GM10847 (cell line): ENCODE results near the gene CLK1.

Source experiments
- POLR2A ChIP-seq: IDR thresholded peaks from 2 replicates; pipeline ENCODE4 v1.6.1; 2011; ENCODE audit not compliant: insufficient read length; ENCODE audit errors: extremely low read depth

Gene CLK1

DNA sequence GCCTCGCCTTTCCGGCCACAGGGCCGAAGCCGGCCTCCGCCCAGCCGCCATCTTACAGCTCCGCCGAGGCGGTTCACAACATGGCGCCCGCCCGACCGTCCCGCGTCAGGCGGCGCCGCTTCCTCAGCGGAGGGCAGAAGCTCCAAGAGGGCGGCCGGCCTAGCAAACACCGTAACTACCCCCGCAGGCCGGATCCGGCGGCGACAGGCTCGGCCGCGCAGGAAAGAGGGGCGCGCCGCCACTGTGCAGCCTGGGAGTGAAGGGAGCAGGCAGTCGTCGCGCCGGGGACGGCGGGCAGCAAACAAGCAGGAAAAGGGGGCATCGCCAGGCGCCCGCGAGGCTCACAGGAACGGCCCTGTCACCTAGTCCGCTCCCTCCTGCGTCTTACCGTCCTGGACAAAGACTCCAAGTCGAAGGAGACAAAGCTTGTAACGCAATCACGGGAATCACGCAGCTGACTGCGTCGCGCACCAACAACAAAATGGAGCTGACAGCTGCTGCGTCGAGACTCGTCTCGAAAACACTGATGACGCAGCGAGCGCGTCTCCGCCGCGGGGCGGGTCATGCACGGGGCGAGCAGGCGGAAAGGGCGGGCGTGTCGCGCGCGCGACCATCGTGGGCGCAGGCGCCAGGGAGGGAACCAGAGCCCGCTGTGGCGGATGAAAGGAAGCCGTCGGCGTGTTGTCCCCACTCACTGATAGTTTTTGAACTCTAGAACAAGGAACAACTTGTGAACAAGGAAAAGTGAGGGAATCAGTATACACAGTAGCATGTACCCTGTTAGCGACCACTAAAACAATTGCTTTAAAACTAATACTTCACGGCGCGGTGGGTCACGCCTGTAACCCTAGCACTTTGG, at the start of gene CLK1:
Gene CLK1 (minus strand): TSS at position 483 of the 859 bp plus-strand sequence. CDS start 2,796 bp downstream, outside the sequence.
- TF ChIP-seq POLR2A = peak; percentile 98

DNA sequence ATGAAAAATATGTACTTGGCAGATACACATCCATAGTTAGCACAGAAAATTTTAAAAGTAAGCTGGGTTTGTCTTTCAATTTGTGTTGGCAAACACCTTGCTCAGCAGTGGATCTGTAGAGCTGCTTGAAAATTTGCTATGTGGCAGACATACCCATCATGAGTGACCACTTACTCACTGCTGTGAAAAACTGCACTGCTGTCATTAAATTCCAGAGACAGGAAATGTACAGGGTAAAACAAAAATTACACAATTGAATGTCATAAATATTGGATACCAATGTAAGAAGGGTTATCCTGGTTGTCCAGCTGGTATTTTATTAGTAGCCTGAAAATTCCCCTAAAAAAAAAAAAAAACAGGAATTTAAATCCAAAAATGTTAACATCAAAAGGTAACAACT, 49.2 kb upstream of the CLK1 start:
- no peak for TF ChIP-seq POLR2A

GRCh38 chr2:200909958-200910357, 45.5 kb upstream of the CLK1 start:
- TF ChIP-seq POLR2A = no peak

DNA sequence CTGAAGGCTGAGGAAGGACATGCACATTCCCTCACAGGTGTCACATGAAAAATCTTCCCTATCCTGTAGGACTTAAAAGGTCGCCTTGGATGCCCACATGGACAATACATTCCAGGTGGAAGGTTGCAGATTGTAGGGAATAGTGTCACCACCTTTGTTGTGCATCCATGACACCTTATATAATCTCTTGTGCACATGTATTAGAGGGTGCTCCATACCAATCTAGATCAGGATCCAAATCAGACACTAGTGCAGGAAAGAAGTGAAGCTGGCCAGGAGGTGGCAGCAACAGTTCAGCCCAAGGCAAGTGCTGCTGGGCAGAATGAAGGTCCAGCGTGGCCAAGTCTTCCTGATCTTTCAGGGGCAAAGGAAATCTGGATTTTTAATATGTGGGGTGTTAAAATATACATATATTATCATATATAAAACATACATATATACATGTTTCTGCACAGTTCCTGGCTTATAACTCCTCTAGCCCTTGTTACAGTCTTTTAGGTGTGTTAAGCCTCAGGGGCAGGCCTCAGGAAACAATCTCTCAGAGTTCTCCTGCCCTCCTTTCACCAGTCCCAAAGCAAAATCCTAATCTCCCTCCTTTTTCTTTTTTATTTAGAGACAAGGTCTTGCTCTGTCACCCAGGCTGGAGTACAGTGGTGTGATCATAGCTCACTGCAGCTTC, 41.3 kb upstream of the CLK1 start:
- no peak for TF ChIP-seq POLR2A

DNA sequence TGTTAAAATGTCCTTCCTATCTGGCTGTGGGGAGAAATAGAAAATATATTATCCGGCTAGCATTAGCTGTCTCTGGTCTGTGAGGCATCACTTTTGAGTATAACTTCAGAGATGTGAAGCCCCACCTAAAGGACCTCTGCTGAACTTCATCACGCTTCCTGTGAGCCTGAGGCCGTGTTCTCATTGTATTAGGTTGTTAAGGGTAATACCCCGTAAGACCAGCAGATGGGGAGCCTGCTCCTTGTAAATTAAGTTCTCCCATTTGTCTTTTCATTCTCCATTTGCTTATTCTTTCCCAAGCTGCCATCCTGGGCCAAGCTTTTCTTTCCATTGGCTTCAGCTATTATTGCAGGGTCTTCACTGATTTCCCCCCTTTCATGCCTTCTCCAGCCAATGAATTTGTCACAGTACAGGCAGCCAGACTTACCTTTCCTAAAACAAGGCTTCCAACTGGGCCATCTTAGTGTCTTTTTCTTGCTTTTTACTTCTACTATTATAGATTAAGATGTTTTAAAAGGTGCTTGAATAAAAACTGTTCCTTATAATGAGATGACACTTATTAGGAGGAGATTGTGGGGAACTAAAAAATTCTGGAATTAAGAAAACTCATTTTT, 37.1 kb upstream of the CLK1 start:
- no peak for TF ChIP-seq POLR2A

DNA sequence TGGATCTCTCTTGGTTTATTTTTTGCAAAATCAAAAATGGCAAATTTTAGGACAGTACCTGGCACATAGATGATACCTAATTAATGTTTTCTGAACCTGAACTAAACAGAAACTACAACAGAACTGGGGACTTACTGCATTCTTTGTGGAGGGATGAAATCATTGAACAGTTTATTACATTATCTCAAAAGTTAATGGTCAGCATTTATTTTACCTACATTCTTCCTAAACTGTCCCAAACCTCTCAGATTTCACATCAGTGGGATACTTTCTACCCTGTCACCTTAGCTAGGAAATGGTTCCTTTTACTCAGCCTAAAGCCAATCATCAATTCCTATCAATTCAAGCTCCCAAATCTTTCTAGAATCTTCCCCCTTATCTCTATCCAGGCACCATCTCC, 35.0 kb upstream of the CLK1 start:
- no peak for TF ChIP-seq POLR2A

- peak; percentile 57 for TF ChIP-seq POLR2A
These were observed 24.5 kb upstream of the CLK1 start, which contains the start of the genes NIF3L1 and PPIL3 for GRCh38 chr2:200888704-200889625. Gene NIF3L1, plus strand, starts transcription at chr2:200889371. Its CDS starts 2,573 bp downstream, at chr2:200891944. Gene PPIL3, minus strand, starts transcription at chr2:200889077. Its CDS starts 1,462 bp downstream, at chr2:200887615.

GRCh38 chr2:200878289-200878880, 13.9 kb upstream of the CLK1 start:
- no peak for TF ChIP-seq POLR2A

GRCh38 chr2:200877443-200877842, 13.0 kb upstream of the CLK1 start:
- TF ChIP-seq POLR2A = no peak

- TF ChIP-seq POLR2A = no peak
These were observed 9.1 kb upstream of the CLK1 start for GRCh38 chr2:200873560-200873959.

DNA sequence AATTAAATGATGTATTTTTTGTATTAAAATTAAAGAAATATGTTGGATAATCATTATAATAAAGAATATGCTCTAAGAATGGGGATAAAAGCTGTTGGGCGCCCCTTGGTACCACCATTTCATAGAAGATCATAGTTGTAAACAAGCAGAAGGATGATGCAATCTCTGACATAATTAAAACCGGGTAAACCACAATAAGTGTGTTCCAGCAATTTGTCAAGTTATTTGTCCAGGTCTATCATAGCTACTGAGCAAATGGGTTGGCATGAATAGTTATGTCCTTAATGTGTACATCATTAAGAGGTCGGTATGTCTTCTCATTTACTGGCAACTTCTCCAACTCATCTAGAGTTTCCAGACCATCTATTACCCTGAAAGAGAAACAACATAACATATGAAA, 6.7 kb upstream of the CLK1 start:
- TF ChIP-seq POLR2A = no peak

DNA sequence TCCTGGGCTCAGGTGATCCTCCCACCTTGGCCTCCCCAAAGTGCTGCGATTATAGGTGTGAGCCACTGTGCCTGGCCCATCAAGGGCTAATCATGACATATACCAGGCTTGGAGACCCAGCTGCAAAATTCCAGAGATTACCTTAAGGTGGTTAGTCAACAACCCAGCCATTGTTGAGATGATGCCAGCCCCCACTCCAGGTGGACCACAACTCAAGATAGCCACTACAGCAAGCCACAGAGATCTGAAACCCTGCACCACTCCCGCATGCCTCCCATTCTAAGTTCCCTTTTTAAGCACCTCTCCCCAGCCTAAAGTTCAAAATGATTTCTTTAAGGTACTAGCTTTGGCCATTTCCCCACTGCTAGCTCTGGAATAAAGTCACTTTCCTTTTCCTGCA, 4.6 kb upstream of the CLK1 start:
- TF ChIP-seq POLR2A = no peak

GRCh38 chr2:200863782-200864175, 679 bp downstream of the CLK1 start:
- no peak for TF ChIP-seq POLR2A

GRCh38 chr2:200862532-200863000, 1.9 kb downstream of the CLK1 start:
- TF ChIP-seq POLR2A = no peak
